Measurements from ENCODE around the gene PTPRU. TPM values are rescaled to one million over a fixed set of nuclear protein-coding genes. Genes with fewer than 3 reads are reported as not detected.

The PTPRU gene
- total and polyA plus RNA-seq, 2 of the 8 experiments (the other 6 are each of a cell fraction or from before 2014, with no cell fraction given): 33.8 to 41.8 TPM

DNA sequence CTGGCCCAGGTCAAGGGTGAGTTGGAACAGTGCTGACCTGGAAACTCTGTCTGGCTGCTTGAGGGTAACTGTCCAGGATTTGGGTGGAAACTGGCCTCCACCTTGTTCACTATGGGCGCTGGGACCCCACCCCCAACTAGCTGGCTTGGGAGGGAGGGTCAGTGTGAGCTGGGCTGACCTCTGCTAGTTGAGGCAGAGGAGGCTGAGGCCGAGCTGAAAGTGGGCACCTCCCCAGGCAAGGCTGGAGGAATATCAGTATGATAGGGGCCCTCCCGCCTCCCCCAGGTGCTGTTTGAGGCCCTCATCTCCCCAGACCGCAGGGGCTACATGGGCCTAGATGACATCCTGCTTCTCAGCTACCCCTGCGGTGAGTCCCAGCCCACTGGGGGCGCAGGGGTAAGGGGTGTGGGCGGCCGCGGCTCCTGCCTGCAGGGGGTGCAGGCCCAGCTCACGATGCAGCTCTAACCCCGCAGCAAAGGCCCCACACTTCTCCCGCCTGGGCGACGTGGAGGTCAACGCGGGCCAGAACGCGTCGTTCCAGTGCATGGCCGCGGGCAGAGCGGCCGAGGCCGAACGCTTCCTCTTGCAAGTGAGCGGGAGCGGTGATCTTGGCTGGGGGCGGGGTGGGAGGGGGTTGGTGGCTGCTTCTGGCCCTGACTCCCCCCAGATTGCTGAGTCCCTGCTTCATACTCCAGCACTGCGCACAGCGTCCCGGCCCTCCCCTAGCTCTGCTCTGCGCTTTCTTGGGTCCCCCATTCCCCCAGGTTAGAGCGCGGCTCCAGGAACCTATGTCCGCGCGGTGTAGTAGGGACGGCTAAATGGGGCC, 22.9 kb downstream of the PTPRU start (continued):
- TF ChIP-seq TAF1 (IDR thresholded peaks at IDR 0.05; ENCODE audit: low read depth, low read length): peak; percentile 12; the same call in 1 of the 2 replicates

Data from H1 (cell line).